ENCODE results near the gene ATAD3C.

- TF ChIP-seq ELK1 (IDR thresholded peaks at IDR 0.05; ENCODE audit: borderline replicate concordance, low read depth, low read length): no peak
- no peak for TF ChIP-seq CTCF (conservative IDR thresholded peaks at IDR 0.05; ENCODE audit: low read depth, low read length)
- TF ChIP-seq USF2 (IDR thresholded peaks at IDR 0.05; ENCODE audit: low read depth, low read length): no peak
- no peak for TF ChIP-seq POLR2A (IDR thresholded peaks at IDR 0.05; ENCODE audit: low read depth, low read length)
- TF ChIP-seq NFE2L2 (IDR thresholded peaks at IDR 0.05; ENCODE audit: low read depth, low read length): no peak
- TF ChIP-seq SMC3 (IDR thresholded peaks at IDR 0.05; ENCODE audit: low read depth, low read length): no peak
- no peak for TF ChIP-seq BHLHE40 (IDR thresholded peaks at IDR 0.05; ENCODE audit: low read depth, low read length)
- TF ChIP-seq RCOR1 (IDR thresholded peaks at IDR 0.05; ENCODE audit: insufficient replicate concordance, low read length): no peak
- TF ChIP-seq RAD21 (IDR thresholded peaks at IDR 0.05; ENCODE audit: low read length): no peak
Observed at GRCh38 chr1:1483714-1484113, 34.2 kb downstream of the ATAD3C start.
